Sigmoid colon (tissue), 3 donors: ENCODE results near the gene FERMT2.

ENCODE experiments used
- POLR2A ChIP-seq, 2 donors: fragments of 450-650 bp; IDR thresholded peaks; one replicate each; pipeline ENCODE4 v1.6.1; 2016; ENCODE audit warnings: antibody characterized with exemption in 2 of 2, mild to moderate bottlenecking in 2 of 2, moderate library complexity in 2 of 2
- TF ChIP-seq, protein P1 (sequence below), 4 experiments: fragments of 450-650 bp in 3 of 4; fragments of 200-600 bp in 1 of 4; IDR thresholded peaks; one replicate each; pipeline ENCODE4 v1.5.1; 2016 to 2019; ENCODE audit warnings: antibody characterized with exemption in 4 of 4, mild to moderate bottlenecking in 3 of 4, moderate library complexity in 2 of 4

DNA sequence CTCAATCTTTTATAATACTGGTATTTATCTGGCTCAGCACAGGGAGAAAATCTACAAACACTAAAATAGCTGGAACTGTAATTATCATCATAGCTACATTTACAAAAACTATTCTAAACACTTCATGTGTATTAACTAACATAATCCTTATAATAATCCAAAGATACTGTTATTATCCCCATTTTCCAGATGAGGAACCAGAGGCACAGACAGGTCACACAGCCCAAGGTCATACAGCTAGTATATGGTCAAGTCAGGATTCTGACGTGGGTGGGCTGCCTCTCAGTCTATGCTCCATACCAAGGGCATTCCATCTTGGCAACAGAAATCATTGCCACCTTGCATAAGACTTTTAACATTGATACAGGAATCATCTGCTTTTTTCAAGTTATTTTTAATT, 11.4 kb downstream of the FERMT2 start:
- TF ChIP-seq, protein P1, sequence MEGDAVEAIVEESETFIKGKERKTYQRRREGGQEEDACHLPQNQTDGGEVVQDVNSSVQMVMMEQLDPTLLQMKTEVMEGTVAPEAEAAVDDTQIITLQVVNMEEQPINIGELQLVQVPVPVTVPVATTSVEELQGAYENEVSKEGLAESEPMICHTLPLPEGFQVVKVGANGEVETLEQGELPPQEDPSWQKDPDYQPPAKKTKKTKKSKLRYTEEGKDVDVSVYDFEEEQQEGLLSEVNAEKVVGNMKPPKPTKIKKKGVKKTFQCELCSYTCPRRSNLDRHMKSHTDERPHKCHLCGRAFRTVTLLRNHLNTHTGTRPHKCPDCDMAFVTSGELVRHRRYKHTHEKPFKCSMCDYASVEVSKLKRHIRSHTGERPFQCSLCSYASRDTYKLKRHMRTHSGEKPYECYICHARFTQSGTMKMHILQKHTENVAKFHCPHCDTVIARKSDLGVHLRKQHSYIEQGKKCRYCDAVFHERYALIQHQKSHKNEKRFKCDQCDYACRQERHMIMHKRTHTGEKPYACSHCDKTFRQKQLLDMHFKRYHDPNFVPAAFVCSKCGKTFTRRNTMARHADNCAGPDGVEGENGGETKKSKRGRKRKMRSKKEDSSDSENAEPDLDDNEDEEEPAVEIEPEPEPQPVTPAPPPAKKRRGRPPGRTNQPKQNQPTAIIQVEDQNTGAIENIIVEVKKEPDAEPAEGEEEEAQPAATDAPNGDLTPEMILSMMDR (IDR thresholded peaks at IDR 0.05), result no peak
- TF ChIP-seq POLR2A (IDR thresholded peaks at IDR 0.05), result no peak
